CD4-positive, alpha-beta T cell treated with Interleukin-21 for 1 hour (primary cell): ENCODE results near the gene NKD1.
A peak's percentile ranks its signal among the peaks of the same experiment; 100 is the strongest.

Experiments
- DNase-seq: peaks from one replicate; pipeline ENCODE4 v3.0.0-alpha.2; 2020

The NKD1 gene

DNA sequence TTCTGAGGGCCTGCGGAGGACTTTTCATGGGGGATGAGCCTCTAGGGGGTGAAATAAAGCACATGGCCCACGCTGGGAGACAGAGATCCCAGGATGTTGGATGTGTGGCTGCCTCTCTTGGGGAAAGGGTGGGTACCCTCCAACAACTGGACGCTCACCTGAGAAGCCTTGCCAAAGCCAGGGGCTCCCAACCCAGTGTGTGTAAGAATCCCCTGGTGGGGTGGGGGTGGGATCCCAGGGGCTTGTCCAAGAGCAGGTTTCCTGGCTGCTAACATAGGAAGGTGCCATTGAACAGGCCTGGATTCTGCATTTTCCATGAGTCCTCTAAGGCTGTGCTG lies 132.3 kb downstream of the NKD1 start:
- no peak for DNase-seq

GRCh38 chr16:50681021-50681885 lies 133.1 kb downstream of the NKD1 start, which contains the start of gene SNX20:
Gene SNX20, minus strand, starts transcription at chr16:50681312. Its CDS starts 3,786 bp downstream, at chr16:50677526.
- DNase-seq, result peak; percentile 83

DNA sequence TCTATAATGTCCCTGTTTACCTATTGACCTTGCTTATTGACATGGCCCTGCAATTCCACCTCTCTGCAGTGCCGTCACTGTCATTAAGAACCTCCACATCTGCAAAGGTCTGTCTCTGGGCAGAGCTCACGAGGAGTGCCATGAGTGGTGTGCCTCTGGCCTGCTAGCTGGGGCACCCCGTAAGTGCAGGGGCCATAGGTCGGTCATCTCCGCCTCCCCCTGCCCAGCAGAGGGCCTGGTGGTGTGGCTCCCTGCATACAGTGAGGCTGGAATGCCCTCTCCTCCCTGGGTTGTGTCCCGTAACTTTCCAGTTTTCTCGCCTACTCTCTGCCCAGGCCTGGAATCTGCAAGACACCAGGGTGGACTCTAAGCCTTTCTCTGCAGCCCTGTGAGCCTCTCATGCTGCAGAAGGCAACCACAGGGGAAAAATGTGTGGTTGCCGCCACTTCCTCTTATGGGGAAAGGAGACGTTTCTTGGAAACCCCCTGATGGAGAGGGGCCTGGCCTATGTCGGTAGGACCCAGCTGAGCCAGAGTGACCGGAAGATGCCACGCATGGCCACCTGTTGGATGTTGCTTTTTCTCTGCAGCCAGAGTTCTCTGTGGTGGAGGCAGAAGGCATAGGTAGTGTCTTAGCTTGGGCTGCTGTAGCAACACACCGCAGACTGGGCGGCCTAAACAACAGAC lies 135.6 kb downstream of the NKD1 start:
- DNase-seq, result peak; percentile 75

- DNase-seq, result peak; percentile 54
These were observed 136.7 kb downstream of the NKD1 start for GRCh38 chr16:50684823-50685461.

DNA sequence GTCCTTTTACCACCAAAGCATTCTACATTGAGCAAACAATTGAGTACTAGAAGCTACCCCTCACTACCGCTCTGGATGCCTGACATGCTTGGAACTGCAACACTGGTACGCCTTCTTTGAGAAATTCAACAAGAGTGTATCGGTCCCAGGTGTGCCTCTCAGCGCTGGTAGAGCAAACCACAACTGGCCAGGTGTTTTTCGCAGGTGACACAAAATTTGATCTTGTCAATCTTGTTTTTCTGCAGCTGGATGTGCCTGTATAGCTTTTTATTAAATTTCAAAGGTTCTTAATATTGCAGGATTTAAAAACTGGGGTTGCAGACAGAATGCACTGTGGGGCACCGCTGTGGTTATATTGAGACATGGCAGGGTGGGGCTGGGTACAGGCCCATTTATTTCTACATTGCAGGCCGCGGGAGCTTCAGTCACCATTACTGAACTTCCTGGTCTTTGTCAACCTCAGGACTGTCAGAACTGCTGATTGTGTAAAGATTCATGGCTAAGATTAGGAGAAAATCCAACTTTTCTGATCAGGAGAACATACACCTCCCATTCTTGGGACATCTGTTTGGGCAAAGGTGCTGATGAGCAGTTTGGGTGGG lies 137.4 kb downstream of the NKD1 start:
- DNase-seq, result peak; percentile 31

DNA sequence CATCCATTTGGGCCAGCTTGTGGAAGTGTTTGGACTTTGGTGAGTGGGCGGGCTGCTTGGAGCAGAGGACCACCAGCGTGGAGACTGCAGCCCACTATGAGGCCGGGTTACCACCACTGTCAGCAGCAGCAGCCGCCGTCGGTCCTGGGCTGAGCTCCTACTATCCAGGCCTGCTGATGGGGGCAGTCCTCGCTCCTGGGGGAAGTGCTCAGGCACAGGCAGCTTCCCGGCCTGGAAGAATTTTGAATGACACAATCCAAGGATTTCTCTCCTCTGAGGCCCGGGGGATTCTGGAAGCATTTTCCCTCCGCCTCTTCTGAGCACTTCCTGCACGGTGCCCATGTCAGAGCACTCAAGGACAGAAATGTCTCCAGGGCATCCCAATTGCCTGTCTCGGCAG lies 139.9 kb downstream of the NKD1 start:
- DNase-seq, result no peak

- no peak for DNase-seq
These were observed 140.7 kb downstream of the NKD1 start for GRCh38 chr16:50688867-50689266.

DNA sequence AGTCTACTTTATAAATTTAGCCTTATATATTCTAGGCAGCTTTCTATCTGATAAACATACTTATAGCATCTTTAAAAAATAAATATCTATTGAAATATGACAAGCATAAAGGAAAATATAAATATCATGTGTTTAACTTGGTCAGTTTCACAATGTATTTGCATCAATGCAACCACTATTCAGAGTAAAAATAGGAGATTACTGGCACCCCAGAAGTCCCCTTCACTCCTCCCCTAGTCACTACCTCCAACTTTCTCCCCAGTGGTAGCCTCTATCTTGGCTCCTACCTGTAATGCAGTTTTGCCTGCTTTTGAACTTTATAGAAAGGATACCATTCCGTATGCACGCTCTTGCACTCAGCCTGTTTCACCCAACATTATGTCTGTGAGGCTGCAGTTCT lies 142.0 kb downstream of the NKD1 start:
- no peak for DNase-seq

- DNase-seq, result no peak
These were observed 144.4 kb downstream of the NKD1 start for GRCh38 chr16:50692644-50692998.

DNA sequence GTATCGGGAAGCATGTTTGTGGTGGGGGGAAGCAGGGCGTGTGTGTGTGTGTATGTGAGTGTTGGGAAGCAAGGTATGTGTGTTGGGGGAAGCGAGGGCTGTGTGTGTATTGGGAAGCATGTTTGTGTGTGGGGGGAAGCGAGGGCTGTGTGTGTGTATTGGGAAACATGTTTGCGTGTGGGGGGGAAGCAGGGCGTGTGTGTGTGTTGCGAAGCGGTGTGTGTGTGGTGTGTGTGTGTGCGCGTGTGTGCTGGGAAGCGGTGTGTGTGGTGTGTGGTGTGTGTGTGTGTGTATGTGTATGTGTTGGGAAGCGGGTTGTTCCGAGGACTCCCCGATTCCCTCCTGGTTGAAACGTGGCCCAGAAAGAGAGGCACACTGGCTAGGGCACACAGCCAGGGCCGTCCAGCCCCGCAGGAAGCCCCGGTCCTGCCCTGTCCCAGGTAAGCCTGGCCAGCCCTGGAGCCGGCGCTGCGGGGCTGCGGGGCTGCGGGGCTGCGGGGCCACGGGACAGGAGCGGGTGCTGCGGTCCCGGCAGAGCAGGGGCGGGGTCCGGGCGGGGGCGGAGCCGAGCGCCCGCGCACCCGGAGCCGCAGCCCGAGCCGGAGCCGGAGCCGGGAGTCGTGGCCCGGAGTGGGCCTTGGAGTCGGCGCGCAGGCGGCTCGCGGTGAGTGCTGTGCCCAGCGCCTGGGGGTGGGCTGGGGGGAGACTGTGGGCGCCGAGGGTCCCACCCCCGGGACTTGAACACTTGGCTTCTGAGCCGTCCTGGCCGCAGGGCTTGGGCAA lies 145.0 kb downstream of the NKD1 start, which contains the start of gene NOD2:
Gene NOD2 (plus strand): TSS at position 608 of the 783 bp plus-strand sequence. CDS start 5,890 bp downstream, outside the sequence.
- peak; percentile 36 for DNase-seq

- no peak for DNase-seq
These were observed 146.0 kb downstream of the NKD1 start for GRCh38 chr16:50694206-50694605.

- no peak for DNase-seq
These were observed 147.1 kb downstream of the NKD1 start for GRCh38 chr16:50695017-50696000.

DNA sequence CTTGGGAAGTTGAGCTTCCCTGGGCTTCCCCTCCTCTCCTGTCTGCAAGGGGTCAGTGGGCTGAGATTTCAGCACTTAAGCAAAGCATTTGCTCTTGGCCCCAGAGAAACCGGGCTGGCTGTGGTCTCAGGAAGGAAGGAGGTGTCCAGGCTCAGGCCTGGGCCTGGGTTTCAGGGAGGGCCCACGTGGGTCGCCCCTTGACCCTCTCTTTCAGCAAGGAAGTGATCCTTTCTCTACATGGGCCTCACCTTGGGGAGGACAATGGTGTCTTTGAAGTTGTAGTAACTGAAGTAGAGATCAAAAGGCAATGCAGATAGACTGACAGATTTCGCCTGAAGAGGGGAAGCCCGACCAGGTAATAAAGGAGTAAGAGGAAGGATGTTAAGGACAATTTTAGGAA lies 147.9 kb downstream of the NKD1 start:
- peak; percentile 36 for DNase-seq

GRCh38 chr16:50696575-50697420 lies 148.6 kb downstream of the NKD1 start:
- DNase-seq, result peak; percentile 86

DNA sequence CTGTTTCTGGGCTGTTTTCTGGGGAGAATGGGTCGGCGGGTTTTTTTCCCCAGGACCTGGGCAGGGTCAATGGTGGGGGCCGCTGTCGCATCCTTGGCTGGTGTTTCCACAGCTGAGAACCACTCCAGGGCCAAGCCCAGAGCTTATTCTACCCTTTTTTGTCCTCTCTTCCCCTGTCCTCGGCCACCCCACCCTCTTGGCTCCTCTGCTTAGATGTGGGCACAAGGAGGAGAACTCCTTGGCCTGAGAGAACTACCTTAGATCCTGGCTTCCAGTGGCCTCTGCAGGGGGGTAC lies 149.2 kb downstream of the NKD1 start:
- no peak for DNase-seq

DNA sequence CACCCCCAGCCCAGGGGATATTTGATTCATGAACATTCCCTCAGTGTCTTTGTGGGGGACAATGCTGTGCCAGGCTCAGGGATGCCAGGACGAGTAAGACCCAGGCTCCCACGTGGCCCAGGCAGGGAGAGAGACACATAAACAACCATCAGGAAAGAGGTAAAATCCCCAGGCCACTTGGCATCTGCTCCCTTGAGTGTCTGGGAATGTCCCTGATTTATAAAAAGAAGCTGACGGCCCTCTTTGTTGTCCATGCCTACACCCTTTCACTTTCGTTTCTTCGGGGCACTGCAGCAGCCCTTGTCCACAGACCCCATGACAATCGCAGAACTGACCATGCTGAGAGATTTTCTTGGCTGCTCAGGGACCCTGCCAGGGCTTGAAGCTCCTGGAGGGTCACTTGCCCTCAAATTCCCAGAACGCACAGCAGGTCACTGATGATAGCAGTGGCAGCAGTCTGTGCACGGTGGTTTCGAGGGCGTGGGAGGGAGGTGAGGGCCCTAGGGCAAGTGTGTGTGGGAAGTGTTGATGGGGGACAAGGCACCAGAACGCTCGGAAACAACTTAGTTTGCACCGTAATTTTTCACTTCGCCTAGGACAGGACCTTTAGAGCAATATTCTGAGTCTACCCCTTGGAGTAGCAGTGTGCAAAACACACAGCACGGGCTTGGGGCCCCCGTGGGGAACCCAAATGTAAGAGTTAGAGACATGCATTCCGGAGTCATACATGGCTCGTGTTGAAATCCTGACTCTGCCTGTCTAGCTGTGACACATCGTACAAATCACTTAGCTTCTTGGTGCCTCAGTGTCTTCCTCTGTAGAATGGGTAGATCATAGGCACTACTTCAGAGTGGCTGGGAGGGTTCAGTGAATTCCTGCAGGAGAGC lies 149.9 kb downstream of the NKD1 start:
- DNase-seq, result peak; percentile 70
